ENCODE results near the gene PLA1A. TPM values are rescaled to one million over a fixed set of nuclear protein-coding genes. Genes with fewer than 3 reads are reported as not detected.
"Not testable (repeated sequence)": the region's sequence is repeated elsewhere in the genome, so short reads cannot be mapped to it uniquely, and the experiment has no call there.

The PLA1A gene, protein sequence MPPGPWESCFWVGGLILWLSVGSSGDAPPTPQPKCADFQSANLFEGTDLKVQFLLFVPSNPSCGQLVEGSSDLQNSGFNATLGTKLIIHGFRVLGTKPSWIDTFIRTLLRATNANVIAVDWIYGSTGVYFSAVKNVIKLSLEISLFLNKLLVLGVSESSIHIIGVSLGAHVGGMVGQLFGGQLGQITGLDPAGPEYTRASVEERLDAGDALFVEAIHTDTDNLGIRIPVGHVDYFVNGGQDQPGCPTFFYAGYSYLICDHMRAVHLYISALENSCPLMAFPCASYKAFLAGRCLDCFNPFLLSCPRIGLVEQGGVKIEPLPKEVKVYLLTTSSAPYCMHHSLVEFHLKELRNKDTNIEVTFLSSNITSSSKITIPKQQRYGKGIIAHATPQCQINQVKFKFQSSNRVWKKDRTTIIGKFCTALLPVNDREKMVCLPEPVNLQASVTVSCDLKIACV
- total RNA-seq (2014; rRNA removed; shearing (Covaris generic)), result not detected in 2 replicates

DNA sequence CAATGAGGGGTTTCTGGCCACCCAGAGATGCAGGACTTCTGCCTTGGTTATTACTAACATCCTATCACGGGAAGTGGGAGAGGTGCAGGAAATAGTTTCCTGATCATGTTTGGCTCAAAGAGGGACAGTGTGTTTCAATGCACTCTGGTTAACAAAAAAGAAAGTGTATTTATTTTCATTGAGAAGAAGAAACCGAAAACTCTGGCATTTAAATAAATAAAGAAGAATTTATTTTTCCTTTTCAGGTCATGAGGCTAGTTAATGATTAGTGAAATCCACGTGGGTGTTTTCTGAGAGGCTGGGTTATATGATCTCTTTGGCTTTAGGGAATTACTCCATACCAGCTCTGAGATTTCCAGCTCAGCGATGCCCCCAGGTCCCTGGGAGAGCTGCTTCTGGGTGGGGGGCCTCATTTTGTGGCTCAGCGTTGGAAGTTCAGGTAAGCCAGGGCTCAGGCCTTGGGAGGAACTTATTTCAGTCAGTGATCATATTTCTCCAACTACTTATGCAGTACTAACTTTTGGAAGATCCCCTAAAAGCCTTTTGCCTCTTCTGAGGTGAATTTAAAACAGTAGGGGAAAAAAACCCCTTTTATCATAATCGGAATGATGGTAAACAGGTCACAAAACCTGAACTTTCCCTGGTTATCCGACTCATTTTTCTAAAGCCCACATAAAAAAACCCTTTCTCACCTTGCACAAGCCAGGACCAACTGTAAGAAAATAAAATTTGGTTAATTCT is at the start of gene PLA1A:
Gene PLA1A, plus strand, starts transcription at position 338 of the 741 bp plus-strand sequence. Its CDS starts 29 bp downstream, at position 367.
- DNase-seq (ENCODE audit: low spot score), result no peak

DNA sequence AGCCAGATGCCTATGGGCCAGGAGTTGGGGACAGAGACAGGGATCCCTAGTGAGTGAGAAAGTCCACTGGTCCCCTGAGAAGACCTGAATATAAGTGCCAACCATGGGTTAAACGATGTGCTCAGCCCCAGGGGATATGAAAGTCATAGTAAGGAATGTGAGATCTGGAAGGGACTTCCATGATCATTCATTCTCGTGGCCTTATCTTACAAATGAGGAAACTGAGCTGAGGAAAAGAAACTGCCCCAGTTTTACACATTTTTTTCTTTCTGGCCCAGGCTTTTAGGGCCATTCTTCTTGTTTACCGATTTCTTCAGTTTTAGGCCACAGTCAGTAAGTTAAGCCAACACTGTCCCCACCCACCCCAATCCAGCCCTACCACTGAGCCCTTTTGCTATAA is 49.3 kb upstream of the PLA1A start:
- DNase-seq (ENCODE audit: low spot score), result no peak

DNA sequence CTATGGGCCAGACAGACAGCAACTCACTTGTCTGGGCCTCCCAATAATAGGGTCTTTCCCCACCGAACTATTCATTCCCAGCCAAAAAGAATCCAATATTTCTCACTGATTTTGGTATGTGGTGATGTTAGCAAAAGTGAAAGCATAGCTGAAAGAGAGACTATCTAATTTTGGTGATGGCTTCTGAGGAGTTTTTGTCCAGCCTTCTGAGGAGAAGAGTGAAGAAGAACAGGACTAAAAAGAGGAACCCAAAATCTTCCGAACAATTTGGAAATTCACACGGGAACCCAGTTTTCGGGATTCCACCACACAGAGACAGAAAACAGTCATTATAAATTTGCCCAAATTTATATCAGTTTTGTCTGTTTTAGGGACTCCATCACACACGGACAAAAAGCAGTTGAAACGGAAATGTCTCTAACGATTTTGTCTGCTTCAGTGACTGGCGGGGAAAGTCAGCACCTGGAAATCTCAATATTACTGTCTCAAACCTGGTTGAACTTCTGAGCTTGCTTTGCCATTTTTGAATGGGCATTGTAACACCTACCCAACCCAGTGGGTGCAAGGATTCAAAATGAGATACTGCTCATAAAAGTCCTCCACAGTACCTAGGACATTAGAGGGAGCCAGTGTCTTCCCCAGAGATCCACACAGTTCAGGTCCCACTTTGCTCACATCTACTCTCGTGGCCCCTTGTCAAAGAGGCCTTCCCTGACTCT is 47.3 kb upstream of the PLA1A start:
- DNase-seq (ENCODE audit: low spot score), result no peak

DNA sequence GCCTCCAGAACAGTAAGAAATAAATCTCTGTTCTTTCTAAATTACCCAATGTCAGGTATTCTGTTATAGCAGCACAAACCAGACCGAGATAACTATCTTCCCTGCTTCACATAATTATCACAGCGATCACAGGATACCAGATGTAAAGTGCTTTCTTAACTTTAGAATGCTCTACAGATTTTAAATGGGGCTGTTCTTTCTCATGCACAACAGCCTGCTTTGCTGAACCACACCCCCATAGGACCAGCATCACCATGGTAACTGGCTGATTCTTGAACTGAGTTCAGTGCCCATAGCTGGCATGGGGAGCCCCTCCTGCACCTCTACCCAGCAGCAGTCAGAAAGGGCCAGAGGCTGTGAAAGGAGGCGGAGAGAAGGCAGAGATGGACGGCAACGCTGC is 46.1 kb upstream of the PLA1A start:
- DNase-seq (ENCODE audit: low spot score), result no peak

GRCh38 chr3:119552928-119553327 is 44.8 kb upstream of the PLA1A start:
- not testable (repeated sequence) for DNase-seq (ENCODE audit: low spot score)

DNA sequence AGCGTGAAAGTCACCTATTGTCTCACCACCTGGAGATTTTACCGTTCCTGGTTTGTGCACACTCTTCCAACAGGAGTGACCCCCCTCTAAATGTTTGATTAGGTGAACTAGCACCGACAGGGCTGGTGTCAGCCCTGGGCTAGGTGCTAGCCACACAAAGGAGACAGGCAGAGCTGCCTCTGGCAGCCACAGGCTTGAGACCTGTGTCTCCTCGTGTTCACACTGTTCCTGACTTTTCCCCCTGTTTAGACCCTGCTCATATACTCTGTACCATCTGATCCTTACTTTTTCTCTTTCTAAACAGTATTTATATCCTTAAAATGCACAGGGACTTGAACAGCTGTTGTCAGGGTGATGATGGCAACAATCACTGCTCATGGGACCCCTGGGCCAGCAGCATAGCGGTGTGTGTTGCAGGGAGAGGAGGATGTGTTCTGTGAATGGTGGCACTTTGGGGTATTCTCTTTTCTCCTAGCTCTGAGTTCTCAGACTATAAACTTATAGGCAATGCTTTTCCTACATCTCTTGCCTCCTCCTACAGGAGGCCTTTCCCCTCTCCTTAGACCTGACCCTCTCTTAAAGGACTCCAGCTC is 43.8 kb upstream of the PLA1A start:
- no peak for DNase-seq (ENCODE audit: low spot score)

DNA sequence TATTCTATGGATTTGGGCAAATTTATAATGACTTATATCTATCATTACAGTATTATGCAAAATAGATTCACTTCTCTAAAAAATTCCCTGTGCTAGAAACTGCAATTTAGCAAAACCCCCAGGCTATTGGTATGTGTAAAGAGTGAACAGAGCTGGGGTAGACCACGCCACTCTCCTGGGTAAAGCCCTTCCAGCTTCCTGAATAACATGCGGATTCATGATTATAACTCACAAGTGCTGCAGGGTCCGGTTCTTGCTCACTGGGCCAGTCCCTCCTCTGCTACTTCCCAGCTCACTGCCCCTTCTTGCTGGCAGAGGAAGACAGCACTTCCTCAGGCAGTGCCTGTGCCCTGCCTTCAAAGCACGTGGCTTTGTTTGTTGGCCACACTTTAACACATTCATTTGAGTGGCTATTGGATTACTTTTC is 42.4 kb upstream of the PLA1A start:
- no peak for DNase-seq (ENCODE audit: low spot score)

DNA sequence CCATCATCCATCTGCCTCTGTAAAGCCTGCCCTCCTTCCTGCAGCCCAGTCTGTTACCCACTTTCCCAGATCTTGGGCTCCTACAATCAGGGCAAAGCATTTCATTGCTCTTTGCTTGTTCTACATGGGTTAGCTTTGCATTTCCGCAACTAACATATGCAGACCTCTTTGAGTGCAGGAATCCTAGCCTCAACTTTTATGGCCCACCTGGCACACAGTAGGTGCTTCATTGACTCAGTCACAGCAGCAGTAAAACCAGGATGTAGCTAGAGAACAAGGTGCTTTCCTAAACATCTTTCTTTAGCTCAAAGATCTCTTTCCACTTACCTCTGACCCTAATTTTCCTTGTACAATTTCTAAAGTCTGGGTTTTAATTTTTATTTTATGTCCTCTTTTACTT is 41.8 kb upstream of the PLA1A start:
- no peak for DNase-seq (ENCODE audit: low spot score)

- DNase-seq (ENCODE audit: low spot score), result no peak
These were observed 40.4 kb upstream of the PLA1A start for GRCh38 chr3:119557192-119557876.

DNA sequence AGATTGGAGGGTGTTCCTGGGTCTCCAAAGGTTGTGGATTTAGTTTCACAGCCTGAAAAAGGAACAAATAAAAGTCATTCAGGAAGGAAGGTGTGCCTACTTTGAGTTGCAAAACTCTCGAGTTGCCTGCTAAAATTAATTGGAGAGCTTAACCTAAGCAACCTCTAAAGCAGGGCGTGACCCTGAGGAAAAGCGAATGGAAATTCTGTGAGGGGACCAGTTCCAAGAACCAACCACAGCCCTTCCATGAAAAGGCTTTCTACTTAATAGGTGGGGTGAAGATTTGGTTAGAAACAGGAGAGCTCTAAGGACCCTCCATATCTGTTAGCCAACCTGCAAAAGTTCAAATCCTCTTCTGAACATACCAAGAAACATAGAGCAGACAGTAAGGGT is 39.8 kb upstream of the PLA1A start:
- DNase-seq (ENCODE audit: low spot score), result no peak

- no peak for DNase-seq (ENCODE audit: low spot score)
These were observed 38.9 kb upstream of the PLA1A start for GRCh38 chr3:119558626-119559317.

GRCh38 chr3:119559441-119559963 is 38.2 kb upstream of the PLA1A start, which contains the start of gene CD80:
Gene CD80 (minus strand): TSS chr3:119559614. CDS start chr3:119557728, 1,886 bp downstream.
- DNase-seq (ENCODE audit: low spot score), result peak; percentile 26

DNA sequence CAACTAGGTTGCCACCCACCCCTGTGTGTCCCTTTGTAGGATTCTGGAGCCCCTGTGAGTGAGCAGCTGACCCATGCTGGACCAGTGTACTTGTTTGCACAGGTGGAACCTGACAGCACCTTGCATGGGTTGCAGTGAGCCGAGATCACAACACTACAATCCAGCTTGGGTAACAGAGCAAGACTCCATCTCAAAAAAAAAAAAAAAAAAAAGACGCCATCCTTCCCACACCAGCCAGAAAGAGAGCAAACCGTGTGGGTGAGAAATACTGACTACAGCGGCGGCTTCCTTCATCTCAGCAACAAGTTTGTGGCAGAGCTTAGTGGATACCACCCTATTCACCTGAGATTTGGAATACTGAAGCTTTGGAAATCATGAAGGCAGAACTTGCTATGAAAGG is 37.5 kb upstream of the PLA1A start:
- no peak for DNase-seq (ENCODE audit: low spot score)

GRCh38 chr3:119562307-119562961 is 35.3 kb upstream of the PLA1A start:
- no peak for DNase-seq (ENCODE audit: low spot score)

GRCh38 chr3:119563334-119563733 is 34.4 kb upstream of the PLA1A start:
- not testable (repeated sequence) for DNase-seq (ENCODE audit: low spot score)

GRCh38 chr3:119569156-119569555 is 28.5 kb upstream of the PLA1A start:
- DNase-seq (ENCODE audit: low spot score), result no peak

DNA sequence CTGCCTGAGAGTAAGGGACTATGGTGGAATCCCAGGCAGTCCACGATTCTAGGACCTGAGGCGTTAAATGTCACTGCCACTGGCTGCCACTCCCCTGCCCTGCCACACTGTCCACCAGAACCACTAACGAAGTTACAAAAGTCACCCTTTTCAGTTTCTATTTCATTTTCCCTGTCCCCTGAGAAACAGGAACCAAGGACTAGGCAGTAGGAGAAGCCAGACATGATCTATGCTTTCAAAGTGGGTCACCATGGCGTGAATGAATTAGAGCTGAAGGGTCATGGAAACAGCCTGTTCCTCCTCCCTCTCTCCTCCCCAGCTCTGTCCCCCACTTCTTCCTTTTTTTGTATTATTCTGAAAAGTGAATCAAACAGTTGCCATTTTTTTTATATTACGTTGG is 27.5 kb upstream of the PLA1A start:
- no peak for DNase-seq (ENCODE audit: low spot score)

GRCh38 chr3:119571230-119571629 is 26.5 kb upstream of the PLA1A start:
- no peak for DNase-seq (ENCODE audit: low spot score)

GRCh38 chr3:119571688-119572087 is 26.0 kb upstream of the PLA1A start:
- no peak for DNase-seq (ENCODE audit: low spot score)

DNA sequence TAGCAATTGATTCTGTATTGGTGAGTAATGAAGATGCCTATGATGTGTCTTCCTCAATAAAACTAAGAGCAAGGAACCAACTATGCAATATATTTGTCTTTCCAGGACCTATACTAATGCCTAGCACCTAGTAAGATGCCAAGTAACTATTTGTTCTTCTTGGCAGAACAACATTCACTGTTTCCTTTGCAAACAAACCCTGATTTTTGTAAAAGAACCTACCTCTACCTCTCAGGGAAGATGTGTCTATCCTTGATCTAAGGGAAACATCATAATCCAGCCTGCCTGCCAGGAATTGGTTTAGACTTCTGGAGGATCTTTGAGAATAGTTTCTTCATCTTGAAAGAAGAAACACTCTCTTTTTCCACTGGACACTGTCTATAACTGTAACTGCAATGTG is 22.2 kb upstream of the PLA1A start:
- DNase-seq (ENCODE audit: low spot score), result no peak

Measured in A172 (cell line).